H1 (cell line): ENCODE data around the gene ANKH. TPM values are rescaled to one million over a fixed set of nuclear protein-coding genes. Genes with fewer than 3 reads are reported as not detected.

Experiments used
- CTCF ChIA-PET: fragments of 300-600 bp; sonication (Branson Sonifier 250); formaldehyde crosslinking; loops from one replicate; lab custom pipeline; 2021; ENCODE audit not compliant: partially characterized antibody; lab: Charles Lee
- POLR2A ChIA-PET: fragments of 300-600 bp; sonication (Branson Sonifier 250); formaldehyde crosslinking; loops from one replicate; lab custom pipeline; 2021; ENCODE audit warnings: inconsistent platforms; ENCODE audit not compliant: partially characterized antibody; lab: Charles Lee
- DNase-seq, 2 experiments: peaks; one replicate each; pipeline versions ENCODE4 v3.0.0 to v3.0.0-alpha.2; 2010 to 2022; ENCODE audit warnings: low spot score in 2 of 2, low read depth in 1 of 2, mixed read lengths in 1 of 2
- FAIRE-seq: peaks from 2 replicates; lab custom pipeline; 2011; peaks lifted over from hg19 to GRCh38; lab: Jason Lieb, UNC
- H2AFZ ChIP-seq: 2 replicates; pipeline ENCODE4 v1.8.1; 2012; ENCODE audit warnings: low read length, inconsistent platforms
- H2AK5ac ChIP-seq: 2 replicates; pipeline ENCODE4 v1.6.1; 2013; ENCODE audit warnings: low read depth, low read length
- H2BK120ac ChIP-seq: replicated peaks from 2 replicates; pipeline ENCODE3; 2013; ENCODE audit warnings: low read depth, low read length, inconsistent platforms
- H2BK12ac ChIP-seq: 2 replicates; pipeline ENCODE4 v1.6.1; 2013; ENCODE audit warnings: low read depth, low read length
- H2BK15ac ChIP-seq: 2 replicates; pipeline ENCODE4 v1.6.1; 2013; ENCODE audit warnings: low read length
- H2BK20ac ChIP-seq: 2 replicates; pipeline ENCODE4 v1.6.1; 2013; ENCODE audit warnings: low read length
- H2BK5ac ChIP-seq: 2 replicates; pipeline ENCODE4 v1.6.1; 2013; ENCODE audit warnings: low read depth, low read length
- H3K14ac ChIP-seq: 2 replicates; pipeline ENCODE4 v1.6.1; 2013; ENCODE audit warnings: inconsistent platforms; ENCODE audit not compliant: insufficient read length
- H3K18ac ChIP-seq: 2 replicates; pipeline ENCODE4 v1.6.1; 2013; ENCODE audit warnings: low read length; ENCODE audit errors: extremely low read depth
- H3K23ac ChIP-seq: 2 replicates; pipeline ENCODE4 v1.6.1; 2013; ENCODE audit warnings: inconsistent platforms; ENCODE audit not compliant: insufficient read length
- H3K23me2 ChIP-seq: 2 replicates; pipeline ENCODE4 v1.6.1; 2013; ENCODE audit warnings: low read depth, low read length
- H3K27ac ChIP-seq: 2 replicates; pipeline ENCODE4 v1.6.1; 2011; ENCODE audit warnings: low read depth, low read length, inconsistent platforms
- H3K27me3 ChIP-seq, 4 experiments: replicated peaks in 1 of 4; 1 replicate in 1 of 4; 2 replicates in 3 of 4; pipeline versions ENCODE4 v1.6.1 to v1.8.1; 2011 to 2013; ENCODE audit warnings: low read length in 3 of 4, mild to moderate bottlenecking in 3 of 4, inconsistent platforms in 2 of 4, mixed read lengths in 2 of 4, moderate library complexity in 1 of 4; ENCODE audit not compliant: control insufficient read depth in 3 of 4, insufficient read depth in 3 of 4; ENCODE audit errors: extremely low read depth in 1 of 4
- H3K36me3 ChIP-seq, 4 experiments: 2 replicates each; pipeline versions ENCODE4 v1.6.1 to v1.8.1; 2011 to 2013; ENCODE audit warnings: mild to moderate bottlenecking in 4 of 4, low read length in 3 of 4, moderate library complexity in 2 of 4, control low read depth in 1 of 4, inconsistent platforms in 1 of 4; ENCODE audit not compliant: insufficient read depth in 4 of 4, control insufficient read depth in 2 of 4
- H3K4ac ChIP-seq: replicated peaks from 2 replicates; pipeline ENCODE3; 2013; ENCODE audit warnings: low read length, low read depth, mixed read lengths, inconsistent platforms; ENCODE audit not compliant: insufficient read length
- H3K4me1 ChIP-seq, 4 experiments: replicated peaks in 1 of 4; 1 replicate in 1 of 4; 2 replicates in 3 of 4; pipeline versions ENCODE4 v1.6.1 to v1.8.1; 2011 to 2013; ENCODE audit warnings: low read length in 3 of 4, inconsistent platforms in 2 of 4, mixed read lengths in 1 of 4; ENCODE audit not compliant: insufficient read depth in 4 of 4, control insufficient read depth in 3 of 4
- H3K4me2 ChIP-seq, 2 experiments: 2 replicates each; pipeline versions ENCODE4 v1.6.1 to v1.8.1; 2011 to 2013; ENCODE audit warnings: low read depth in 2 of 2, low read length in 2 of 2, control low read depth in 1 of 2, inconsistent platforms in 1 of 2, mild to moderate bottlenecking in 1 of 2; ENCODE audit not compliant: insufficient read depth in 1 of 2
- H3K4me3 ChIP-seq, 4 experiments: fragments of 200-600, 300-600 bp in 1 of 4; sonication (generic), shearing (Covaris generic), sonication (Bioruptor Twin) in 1 of 4; 2 replicates each; pipeline versions ENCODE4 v1.5.1 to v1.8.1; 2011 to 2016; ENCODE audit warnings: low read length in 4 of 4, low read depth in 3 of 4, control low read depth in 2 of 4, inconsistent platforms in 2 of 4, mild to moderate bottlenecking in 2 of 4, mixed read lengths in 1 of 4, moderate library complexity in 1 of 4; ENCODE audit not compliant: insufficient read depth in 2 of 4; ENCODE audit errors: extremely low read depth in 1 of 4
- H3K56ac ChIP-seq: replicated peaks from 2 replicates; pipeline ENCODE3; 2013; ENCODE audit warnings: low read depth, mild to moderate bottlenecking, mixed read lengths, low read length, inconsistent platforms; ENCODE audit not compliant: insufficient read length
- H3K79me1 ChIP-seq: 2 replicates; pipeline ENCODE4 v1.6.1; 2013; ENCODE audit warnings: low read depth, low read length, control low read depth
- H3K79me2 ChIP-seq, 2 experiments: 2 replicates each; pipeline versions ENCODE4 v1.6.1 to v1.8.1; 2012 to 2013; ENCODE audit warnings: low read length in 2 of 2, mild to moderate bottlenecking in 2 of 2, inconsistent platforms in 1 of 2; ENCODE audit not compliant: insufficient read depth in 2 of 2, control insufficient read depth in 1 of 2
- H3K9ac ChIP-seq, 4 experiments: replicated peaks in 1 of 4; 1 replicate in 1 of 4; 2 replicates in 3 of 4; pipeline versions ENCODE4 v1.6.1 to v1.8.1; 2011 to 2013; ENCODE audit warnings: low read depth in 3 of 4, low read length in 3 of 4, control low read depth in 2 of 4, mild to moderate bottlenecking in 2 of 4, moderate library complexity in 2 of 4, inconsistent platforms in 1 of 4; ENCODE audit errors: extremely low read depth in 1 of 4
- H3K9me3 ChIP-seq, 2 experiments: 2 replicates each; pipeline versions ENCODE4 v1.6.1 to v1.8.1; 2012 to 2013; ENCODE audit warnings: mild to moderate bottlenecking in 2 of 2, moderate library complexity in 2 of 2, control low read depth in 1 of 2, inconsistent platforms in 1 of 2, low read depth in 1 of 2, low read length in 1 of 2, mixed read lengths in 1 of 2; ENCODE audit not compliant: insufficient read depth in 2 of 2
- H4K20me1 ChIP-seq, 2 experiments: replicated peaks in 1 of 2; 2 replicates each; pipeline versions ENCODE3 to v1.8.1; 2011 to 2013; ENCODE audit warnings: inconsistent platforms in 2 of 2, low read length in 2 of 2, mild to moderate bottlenecking in 1 of 2; ENCODE audit not compliant: insufficient read depth in 2 of 2, control insufficient read depth in 1 of 2
- H4K5ac ChIP-seq: 2 replicates; pipeline ENCODE4 v1.6.1; 2013; ENCODE audit warnings: low read length, low read depth, mixed read lengths, inconsistent platforms; ENCODE audit not compliant: insufficient read length
- H4K8ac ChIP-seq: 2 replicates; pipeline ENCODE4 v1.8.0; 2013; ENCODE audit warnings: mild to moderate bottlenecking, moderate library complexity, low read length, inconsistent platforms; ENCODE audit not compliant: insufficient read depth; ENCODE audit errors: extremely low read depth
- H4K91ac ChIP-seq: replicated peaks from 2 replicates; pipeline ENCODE3; 2013; ENCODE audit warnings: low read length, mixed read lengths, inconsistent platforms; ENCODE audit not compliant: insufficient read length
- GABPA ChIP-seq: IDR thresholded peaks from 2 replicates; pipeline ENCODE4 v1.6.1; 2011; ENCODE audit warnings: mild to moderate bottlenecking, low read length, moderate library complexity, borderline replicate concordance; ENCODE audit not compliant: insufficient read depth
- KDM4A ChIP-seq: IDR thresholded peaks from one replicate; pipeline ENCODE4 v1.7.1; 2012; ENCODE audit warnings: low read depth, mild to moderate bottlenecking, moderate library complexity, low read length, inconsistent platforms; ENCODE audit not compliant: severe bottlenecking
- SRF ChIP-seq: IDR thresholded peaks from 2 replicates; pipeline ENCODE4 v1.6.1; 2011; ENCODE audit warnings: mild to moderate bottlenecking, low read depth, low read length, moderate library complexity
- TCF12 ChIP-seq: IDR thresholded peaks from 2 replicates; pipeline ENCODE4 v1.6.1; 2011; ENCODE audit warnings: low read depth, mild to moderate bottlenecking, low read length
- WGBS, 2 experiments: shearing (Covaris generic) in 1 of 2; methylation state at CpG; one replicate each; pipeline versions ENCODE4 v1.1.6 to v1.1.7; 2013 to 2015; ENCODE audit warnings: low lambda C conversion rate in 2 of 2, mixed read lengths in 2 of 2, inconsistent platforms in 1 of 2, low coverage in 1 of 2, missing lambda C conversion rate in 1 of 2; ENCODE audit not compliant: insufficient replicate concordance in 2 of 2, insufficient coverage in 1 of 2, insufficient read length in 1 of 2; ENCODE audit errors: extremely low coverage in 1 of 2, missing lambda C conversion rate in 1 of 2; 5-methylcytosine and 5-hydroxymethylcytosine counted together
- polyA plus RNA-seq, 7 experiments: library from polyadenylated mRNA; depleted of rRNA in 3 of 7; stranded (reverse) in 5 of 7; unstranded in 2 of 7; fragments of >200 nt in 5 of 7; fragments of 200-250 nt in 2 of 7; gene quantifications; 1 replicate in 5 of 7; 2 replicates in 1 of 7; 4 replicates in 1 of 7; pipeline versions ENCODE4 v1.2.1 to v1.2.3, GENCODE V29; 2011 to 2013; ENCODE audit warnings: missing spikeins in 2 of 7, mixed read lengths in 2 of 7
- total RNA-seq: library from RNA; stranded (reverse); fragmentation: NEBNext Ultra II Directional; extraction: Animal tissue kit (Norgen Biotek cat#: 25700); gene quantifications from 2 replicates; pipeline ENCODE4 v1.2.1, GENCODE V29; 2021

Gene ANKH
- total and polyA plus RNA-seq, 2 of the 8 experiments (the other 6 are each of a cell fraction or from before 2014, with no cell fraction given) = 5.3 to 13.0 TPM

- Histone ChIP-seq H4K5ac (no peak overlapping the region), H2AK5ac (no peak overlapping the region), H3K9ac (no peak overlapping the region), H3K56ac (no peak overlapping the region), H3K4ac (no peak overlapping the region), H2BK120ac (no peak overlapping the region), H3K18ac (no peak overlapping the region), H4K91ac (no peak overlapping the region), H3K4me3 (no peak overlapping the region), H3K79me2 (no peaks in the 10 kb centered on the region), H2AFZ (no peak overlapping the region), H3K27me3 (no peaks in the 10 kb centered on the region), H2BK20ac (no peak overlapping the region), H3K14ac (no peak overlapping the region), H2BK15ac (no peak overlapping the region), H3K4me1 (no peaks in the 10 kb centered on the region), H3K9me3 (no peaks in the 10 kb centered on the region), H3K23ac (no peak overlapping the region), H2BK12ac (no peak overlapping the region), H3K4me2 (no peak overlapping the region), H3K36me3 (no peaks in the 10 kb centered on the region), H4K8ac (no peak overlapping the region), H3K23me2 (no peaks in the 10 kb centered on the region), H3K27ac (no peak overlapping the region), H4K20me1 (no peaks in the 10 kb centered on the region), H2BK5ac (no peak overlapping the region), H3K79me1 (no peaks in the 10 kb centered on the region)
- DNase-seq (no peak), FAIRE-seq (no peak)
- CTCF ChIA-PET = interaction anchor here (1.6 kb wide), 2 partner anchors 8 to 135 kb away, joined by 3 to 4 read pairs; no protein-coding TSS in a partner anchor
- TF ChIP-seq SRF = no peak
- no peak for TF ChIP-seq TCF12
- no peak for TF ChIP-seq KDM4A
- no peak for TF ChIP-seq GABPA
- POLR2A ChIA-PET = no interaction called here
- WGBS, 2 experiments = 86 to 100% methylated on average over 1 to 7 of the region's 7 CpGs
Measured at GRCh38 chr5:14912206-14912605, 40.6 kb upstream of the ANKH start.
